ENCODE measurements around the gene ZNF236. TPM values are rescaled to one million over a fixed set of nuclear protein-coding genes. Genes with fewer than 3 reads are reported as not detected.

The ZNF236 gene
- total RNA-seq, 4 donors from 2014 or later: 21.0 to 36.3 (median 31.8) TPM

GRCh38 chr18:77019641-77020040 lies 197.3 kb downstream of the ZNF236 start:
- peaks cover 0 to 8% (median 0%) of the 10 kb centered on the region in 3 donors for H3K36me3 ChIP-seq
- H3K9me3 ChIP-seq: no peaks in the 10 kb centered on the region
- peaks cover 0 to 34% (median 0%) of the 10 kb centered on the region in 4 donors for H3K4me1 ChIP-seq
- no peaks in the 10 kb centered on the region for H3K27me3 ChIP-seq
- no peak for DNase-seq (ENCODE audit: low spot score in 2 of 2)
- H3K27ac ChIP-seq: peak overlapping the region in 2 of 4 donors; percentile 54 to 56
- H3K4me3 ChIP-seq: no peak overlapping the region
- TF ChIP-seq EP300 (IDR thresholded peaks at IDR 0.05) (no peak), POLR2A (IDR thresholded peaks at IDR 0.05) (no peak), CTCF (IDR thresholded peaks at IDR 0.05) (no peak)
- WGBS, 2 donors: 96 to 97% methylated on average over 9 of the region's 9 CpGs

Small RNA genes within 50 kb of the gene (small RNA-seq; reads per million reads assigned to genes)
- gene RF00017 (not detected), gene RNU6-346P (not detected)

Measured in tibial nerve (tissue), 4 donors.